Heart left ventricle (tissue), 16 donors: Measurements from ENCODE around the gene CD99L2. TPM values are rescaled to one million over a fixed set of nuclear protein-coding genes. Genes with fewer than 3 reads are reported as not detected.
A peak's percentile ranks its signal among the peaks of the same experiment; 100 is the strongest.

Experiments used
- ATAC-seq, 4 donors: fragments of 200-7000 bp; cut with Tn5 transposase; one replicate each; pipeline ENCODE4 v1.9.1; 2020 to 2022; ENCODE audit warnings: moderate library complexity in 4 of 4, mild to moderate bottlenecking in 3 of 4, moderate number of reproducible peaks in 1 of 4
- DNase-seq, 5 donors: peaks; one replicate each; pipeline ENCODE4 v3.0.0-alpha.2; 2020
- H3K27ac ChIP-seq, 12 donors: fragments of 200-600 bp; sonication (generic) in 4 of 12; one replicate each; pipeline versions ENCODE4 v1.5.0 to v1.8.0; 2016 to 2022; ENCODE audit warnings: mild to moderate bottlenecking in 2 of 12
- H3K27me3 ChIP-seq, 9 donors: fragments of 200-600 bp; sonication (generic) in 2 of 9; one replicate each; pipeline versions ENCODE4 v1.5.1 to v1.8.0; 2016 to 2022; ENCODE audit warnings: mild to moderate bottlenecking in 3 of 9
- H3K36me3 ChIP-seq, 9 donors: fragments of 200-600 bp; sonication (generic) in 2 of 9; one replicate each; pipeline versions ENCODE4 v1.5.0 to v1.8.0; 2018 to 2022; ENCODE audit warnings: mild to moderate bottlenecking in 2 of 9
- H3K4me1 ChIP-seq, 12 donors: fragments of 200-600 bp; sonication (generic) in 4 of 12; one replicate each; pipeline versions ENCODE4 v1.5.0 to v1.8.0; 2016 to 2022; ENCODE audit warnings: mild to moderate bottlenecking in 3 of 12
- H3K4me3 ChIP-seq, 12 donors: fragments of 200-600 bp; sonication (generic) in 4 of 12; one replicate each; pipeline versions ENCODE4 v1.5.0 to v1.8.0; 2017 to 2022; ENCODE audit warnings: mild to moderate bottlenecking in 9 of 12, moderate library complexity in 4 of 12
- H3K9me3 ChIP-seq, 12 donors: fragments of 200-600 bp; sonication (generic) in 4 of 12; one replicate each; pipeline versions ENCODE4 v1.5.0 to v1.8.0; 2016 to 2022; ENCODE audit warnings: mild to moderate bottlenecking in 1 of 12
- POLR2A ChIP-seq, 2 donors: fragments of 450-650 bp; IDR thresholded peaks; one replicate each; pipeline ENCODE4 v1.6.1; 2017; ENCODE audit warnings: antibody characterized with exemption in 2 of 2, mild to moderate bottlenecking in 2 of 2, moderate library complexity in 2 of 2
- WGBS, 4 donors: extraction: QIAGEN DNeasy Blood & Tissue Kit in 2 of 4; methylation state at CpG; one replicate each; pipeline versions ENCODE4 v1.1.5 to v1.1.7; 2013 to 2018; 5-methylcytosine and 5-hydroxymethylcytosine counted together
- intact Hi-C, 10 donors: fragments of 100-400 bp; cut with DNase I; formaldehyde crosslinking; loops; one replicate each; pipeline versions ENCODE4 v1.11.1 to v1.14.2; 2022
- polyA plus RNA-seq, 2 donors: library from polyadenylated mRNA; stranded (reverse); fragments of 200-250 nt; gene quantifications; one replicate each; pipeline ENCODE4 v1.2.3, GENCODE V29; 2013
- total RNA-seq, 9 donors: library from RNA; depleted of rRNA in 2 of 9; stranded (reverse); fragments of >200 nt in 2 of 9; fragmentation: NEBNext Ultra II Directional in 3 of 9; extraction: Animal tissue kit (Norgen Biotek cat#: 25700) in 3 of 9; gene quantifications; one replicate each; pipeline versions ENCODE4 v1.1.0 to v1.2.4, GENCODE V29; 2016 to 2023
- TF ChIP-seq, protein P1 (sequence below), 12 donors: fragments of 200-600 bp; sonication (generic) in 4 of 12; IDR thresholded peaks; one replicate each; pipeline versions ENCODE4 v1.5.0 to v1.8.0; 2018 to 2022; ENCODE audit warnings: antibody characterized with exemption in 12 of 12, mild to moderate bottlenecking in 5 of 12
- donor health status: ischemic (EF 13 %, LVEDD 7.1; RV severe dilation, severe dysfunction).
- donor health status: healthy with polysubstance abuse.
- donor health status: DM: no; HTN: yes; CAD: no.
- donor health status: DM: no; HTN: no; CAD: no.
- donor health status: ischemic (EF 25% LVEDD 6.9; RV normal size, moderate dysfunction).
- donor health status: ischemic (EF 25% LVEDD 5.7; RV mildly dilated, moderate dysfunction).
- donor health status: healthy.
- donor health status: DM: yes; HTN: yes; CAD: no.
- donor health status: ischemic (EF 35%, LVEDD 5.7; RV mildly dilated, moderate dysfunction).
- donor health status: nonischemic (EF 11% LVEDD 7.7; RV severe dilation, severe dysfunction).
- donor health status: DM: yes; HTN: yes; CAD: no.
- donor health status: PGD.
- donor health status: ischemic (EF 29% LVEDD 5.4; RV normal size, mild dysfunction).
- donor health status: nonischemic (EF 23%, LVEDD 6.1; RV moderate dilation, normal function).

CD99L2 gene
- total and polyA plus RNA-seq, 11 donors: 51.9 to 115 (median 82.1) TPM

DNA sequence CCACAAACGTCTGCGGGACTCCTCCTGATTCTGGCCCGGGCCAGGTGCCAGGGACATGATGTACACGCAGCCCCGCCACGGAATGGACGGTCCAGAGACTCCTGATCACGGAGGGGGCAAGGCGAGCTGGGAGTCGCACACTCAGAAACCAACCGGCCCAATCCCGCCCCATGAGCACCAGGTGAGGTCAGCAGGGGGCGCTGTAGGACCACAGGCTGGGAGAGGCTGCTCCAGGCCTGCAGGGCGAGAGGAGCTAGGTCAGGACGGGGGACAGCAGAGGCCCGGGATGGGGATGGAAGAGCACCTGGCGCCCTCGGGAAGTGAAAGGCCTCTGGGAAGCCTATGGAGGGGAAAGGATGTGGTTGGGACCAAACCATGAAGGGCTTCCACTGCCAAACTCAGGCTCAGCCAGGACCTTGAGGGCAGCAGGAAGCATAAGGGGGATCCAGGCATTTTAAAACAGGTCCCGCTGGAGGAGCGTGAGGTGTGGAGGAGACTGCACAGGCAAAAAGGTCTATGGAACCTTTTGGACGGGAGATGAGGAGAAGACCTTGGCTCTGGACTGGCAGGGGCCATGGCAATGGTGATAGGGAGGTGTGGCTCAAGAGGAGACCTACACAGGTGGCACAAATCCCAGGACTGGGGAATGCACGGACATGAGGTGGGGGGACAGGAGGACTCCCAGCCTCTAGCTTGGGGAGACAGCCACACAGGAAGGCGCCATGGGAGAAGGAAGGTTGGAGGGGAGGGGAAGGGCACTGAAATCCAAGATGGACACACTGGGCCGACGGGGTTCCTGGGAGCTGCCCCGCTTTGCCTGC lies 126.1 kb downstream of the CD99L2 start:
- DNase-seq: peak; percentile 66 to 89 (median 73)
- no peak overlapping the region for H3K4me3 ChIP-seq
- intact Hi-C loops: loop anchor here in 9 of 10 donors (1.0 to 10.0 kb wide), 8 partner anchors 125 to 310 kb away; partner anchors contain the start of genes HMGB3 (in 2 of the 9) and CD99L2 (in 1 of the 9)
- TF ChIP-seq, protein P1, sequence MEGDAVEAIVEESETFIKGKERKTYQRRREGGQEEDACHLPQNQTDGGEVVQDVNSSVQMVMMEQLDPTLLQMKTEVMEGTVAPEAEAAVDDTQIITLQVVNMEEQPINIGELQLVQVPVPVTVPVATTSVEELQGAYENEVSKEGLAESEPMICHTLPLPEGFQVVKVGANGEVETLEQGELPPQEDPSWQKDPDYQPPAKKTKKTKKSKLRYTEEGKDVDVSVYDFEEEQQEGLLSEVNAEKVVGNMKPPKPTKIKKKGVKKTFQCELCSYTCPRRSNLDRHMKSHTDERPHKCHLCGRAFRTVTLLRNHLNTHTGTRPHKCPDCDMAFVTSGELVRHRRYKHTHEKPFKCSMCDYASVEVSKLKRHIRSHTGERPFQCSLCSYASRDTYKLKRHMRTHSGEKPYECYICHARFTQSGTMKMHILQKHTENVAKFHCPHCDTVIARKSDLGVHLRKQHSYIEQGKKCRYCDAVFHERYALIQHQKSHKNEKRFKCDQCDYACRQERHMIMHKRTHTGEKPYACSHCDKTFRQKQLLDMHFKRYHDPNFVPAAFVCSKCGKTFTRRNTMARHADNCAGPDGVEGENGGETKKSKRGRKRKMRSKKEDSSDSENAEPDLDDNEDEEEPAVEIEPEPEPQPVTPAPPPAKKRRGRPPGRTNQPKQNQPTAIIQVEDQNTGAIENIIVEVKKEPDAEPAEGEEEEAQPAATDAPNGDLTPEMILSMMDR (IDR thresholded peaks at IDR 0.05): peak; percentile 55 to 82 (median 72)
- no peak for TF ChIP-seq POLR2A (IDR thresholded peaks at IDR 0.05)
- H3K4me1 ChIP-seq: peaks cover 0 to 7% (median 2%) of the 10 kb centered on the region in 12 donors
- H3K9me3 ChIP-seq: no peaks in the 10 kb centered on the region
- H3K27ac ChIP-seq: no peak overlapping the region
- ATAC-seq: peak; percentile 70 to 88 (median 83)
- WGBS, 4 donors: 33 to 43% (median 36%) methylated on average over 17 to 26 of the region's 26 CpGs
- peaks cover 0 to 14% (median 6%) of the 10 kb centered on the region in 9 donors for H3K36me3 ChIP-seq
- no peaks in the 10 kb centered on the region for H3K27me3 ChIP-seq

DNA sequence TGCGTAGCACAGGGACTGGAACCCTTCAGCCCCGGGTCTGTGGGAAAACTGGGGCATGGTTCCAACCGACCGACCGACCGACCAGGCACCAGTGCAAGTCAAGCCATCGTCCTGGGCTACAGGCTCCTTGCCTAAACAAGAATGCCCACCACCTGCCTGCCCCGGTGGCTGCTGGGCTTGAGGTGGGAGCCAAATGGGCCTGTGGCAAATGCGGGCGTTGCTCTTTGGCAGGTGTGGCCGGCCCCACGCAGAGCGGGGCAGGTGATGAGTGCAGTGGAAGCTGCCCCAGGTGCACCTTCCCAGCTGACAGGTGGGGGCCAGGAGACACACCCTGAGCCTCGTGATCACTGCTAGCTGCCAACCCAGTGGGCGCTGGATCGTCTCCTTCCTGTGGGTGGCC lies 127.4 kb downstream of the CD99L2 start:
- Histone ChIP-seq H3K27ac (no peak overlapping the region), H3K27me3 (no peaks in the 10 kb centered on the region), H3K36me3 (peaks cover 0 to 14% (median 3%) of the 10 kb centered on the region in 9 donors), H3K4me3 (no peak overlapping the region), H3K9me3 (no peaks in the 10 kb centered on the region), H3K4me1 (peaks cover 0 to 15% (median 8%) of the 10 kb centered on the region in 12 donors)
- 85 to 95% (median 90%) methylated on average over 2 to 16 of the region's 16 CpGs for WGBS, 4 donors
- TF ChIP-seq POLR2A (IDR thresholded peaks at IDR 0.05): no peak
- TF ChIP-seq, protein P1 (IDR thresholded peaks at IDR 0.05): no peak
- DNase-seq (no peak), ATAC-seq (no peak)
- intact Hi-C loops: loop anchor here in 9 of 10 donors (2.0 to 10.0 kb wide), 7 partner anchors 126 to 312 kb away; partner anchors contain the start of genes HMGB3 (in 2 of the 9) and CD99L2 (in 1 of the 9)

DNA sequence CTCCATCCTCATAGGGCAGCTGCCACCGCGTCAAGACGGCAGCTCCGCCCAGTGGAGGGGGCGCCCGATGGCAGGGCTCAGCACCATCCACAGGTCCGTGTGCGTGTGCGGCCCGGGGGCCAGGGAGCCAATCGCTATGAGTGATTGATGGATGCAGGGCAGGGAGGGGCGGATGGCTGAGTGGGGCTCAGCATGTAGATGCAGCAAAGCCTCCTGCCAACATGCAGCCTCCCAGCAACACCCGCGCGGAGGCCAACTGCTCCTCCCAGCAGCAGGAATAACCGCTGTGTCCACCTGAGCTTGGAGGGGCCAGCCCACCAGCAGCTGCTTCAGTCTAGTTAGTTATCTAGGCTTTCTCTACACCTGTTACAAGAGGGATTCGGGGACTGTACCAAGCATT lies 127.8 kb downstream of the CD99L2 start:
- H3K36me3 ChIP-seq: peaks cover 0 to 14% (median 3%) of the 10 kb centered on the region in 9 donors
- WGBS, 4 donors: 86 to 91% (median 89%) methylated on average over 10 to 17 of the region's 17 CpGs

More for the DNA sequence above, 127.8 kb downstream of the CD99L2 start:
- no peaks in the 10 kb centered on the region for H3K9me3 ChIP-seq
- H3K27me3 ChIP-seq: no peaks in the 10 kb centered on the region
- H3K4me3 ChIP-seq: no peak overlapping the region
- H3K4me1 ChIP-seq: peaks cover 0 to 15% (median 8%) of the 10 kb centered on the region in 12 donors
- ATAC-seq (no peak), DNase-seq (no peak)
- TF ChIP-seq, protein P1 (IDR thresholded peaks at IDR 0.05): no peak
- TF ChIP-seq POLR2A (IDR thresholded peaks at IDR 0.05): no peak
- no peak overlapping the region for H3K27ac ChIP-seq
- intact Hi-C loops: loop anchor here in 9 of 10 donors (2.0 to 10.0 kb wide), 7 partner anchors 127 to 312 kb away; partner anchors contain the start of genes HMGB3 (in 2 of the 9) and CD99L2 (in 1 of the 9)
